ENCODE measurements around the gene TMEM62. TPM values are rescaled to one million over a fixed set of nuclear protein-coding genes. Genes with fewer than 3 reads are reported as not detected.
A peak's percentile ranks its signal among the peaks of the same experiment; 100 is the strongest.

Gene TMEM62
- total RNA-seq, 2 donors from 2014 or later = 11.3 TPM

DNA sequence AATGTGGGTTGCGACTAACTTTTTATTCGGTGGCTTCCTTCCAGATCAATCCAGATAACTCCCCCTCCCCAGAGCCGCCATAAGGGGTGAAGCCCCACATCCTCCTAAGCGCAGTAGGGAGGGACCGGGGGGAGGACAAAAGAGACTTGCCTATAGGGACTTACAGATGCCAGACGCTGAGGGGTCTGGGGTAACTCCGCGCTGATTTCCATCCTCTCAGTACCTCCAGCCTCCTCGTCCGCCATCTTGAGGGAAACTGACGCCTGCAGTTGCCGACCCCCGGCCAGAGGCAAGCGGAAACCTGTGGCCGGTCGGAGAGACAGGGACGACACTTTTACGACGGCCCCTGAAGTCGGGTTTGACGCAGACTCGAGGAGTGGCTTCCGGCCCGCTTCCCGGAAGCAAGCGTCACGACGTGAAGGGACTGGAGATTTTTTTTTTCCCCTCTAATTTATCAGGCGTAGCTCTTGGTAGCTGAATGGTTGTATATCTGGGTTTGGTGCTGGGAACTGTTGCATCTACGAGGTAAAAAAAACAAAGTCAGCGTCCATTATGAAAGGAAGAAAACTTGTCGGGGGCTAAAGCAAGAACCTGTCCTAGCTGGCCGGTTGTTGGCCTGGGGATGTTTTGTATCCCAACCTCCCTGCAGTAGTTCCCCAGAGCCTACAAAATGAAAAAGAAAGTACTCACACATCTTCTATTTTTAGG is 27.5 kb upstream of the TMEM62 start, which contains the start of gene UBR1:
Gene UBR1, minus strand, starts transcription at position 261 of the 708 bp plus-strand sequence. Its CDS starts 16 bp downstream, at position 245.
- Histone ChIP-seq H3K4me3 (peak within 1 kb of the TSS; percentile 75 to 83), H3K27me3 (no peaks in the 10 kb centered on the region), H3K9me3 (no peaks in the 10 kb centered on the region), H3K4me1 (peaks cover 0 to 22% of the 10 kb centered on the region in 2 donors), H3K27ac (peak within 1 kb of the TSS; percentile 88 to 93), H3K36me3 (peaks cover 1% of the 10 kb centered on the region)
- TF ChIP-seq, protein P1, sequence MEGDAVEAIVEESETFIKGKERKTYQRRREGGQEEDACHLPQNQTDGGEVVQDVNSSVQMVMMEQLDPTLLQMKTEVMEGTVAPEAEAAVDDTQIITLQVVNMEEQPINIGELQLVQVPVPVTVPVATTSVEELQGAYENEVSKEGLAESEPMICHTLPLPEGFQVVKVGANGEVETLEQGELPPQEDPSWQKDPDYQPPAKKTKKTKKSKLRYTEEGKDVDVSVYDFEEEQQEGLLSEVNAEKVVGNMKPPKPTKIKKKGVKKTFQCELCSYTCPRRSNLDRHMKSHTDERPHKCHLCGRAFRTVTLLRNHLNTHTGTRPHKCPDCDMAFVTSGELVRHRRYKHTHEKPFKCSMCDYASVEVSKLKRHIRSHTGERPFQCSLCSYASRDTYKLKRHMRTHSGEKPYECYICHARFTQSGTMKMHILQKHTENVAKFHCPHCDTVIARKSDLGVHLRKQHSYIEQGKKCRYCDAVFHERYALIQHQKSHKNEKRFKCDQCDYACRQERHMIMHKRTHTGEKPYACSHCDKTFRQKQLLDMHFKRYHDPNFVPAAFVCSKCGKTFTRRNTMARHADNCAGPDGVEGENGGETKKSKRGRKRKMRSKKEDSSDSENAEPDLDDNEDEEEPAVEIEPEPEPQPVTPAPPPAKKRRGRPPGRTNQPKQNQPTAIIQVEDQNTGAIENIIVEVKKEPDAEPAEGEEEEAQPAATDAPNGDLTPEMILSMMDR (IDR thresholded peaks at IDR 0.05) = no peak
- peak; percentile 93 for DNase-seq (ENCODE audit: low spot score)

- Histone ChIP-seq H3K4me3 (peak overlapping the region; percentile 75 to 83), H3K27ac (peak overlapping the region; percentile 88 to 93), H3K36me3 (no peaks in the 10 kb centered on the region), H3K4me1 (peaks cover 0 to 22% of the 10 kb centered on the region in 2 donors), H3K9me3 (no peaks in the 10 kb centered on the region), H3K27me3 (no peaks in the 10 kb centered on the region)
- TF ChIP-seq, protein P1 (IDR thresholded peaks at IDR 0.05) = no peak
- DNase-seq (ENCODE audit: low spot score) = no peak
Observed at GRCh38 chr15:43106486-43106829, 26.9 kb upstream of the TMEM62 start.

DNA sequence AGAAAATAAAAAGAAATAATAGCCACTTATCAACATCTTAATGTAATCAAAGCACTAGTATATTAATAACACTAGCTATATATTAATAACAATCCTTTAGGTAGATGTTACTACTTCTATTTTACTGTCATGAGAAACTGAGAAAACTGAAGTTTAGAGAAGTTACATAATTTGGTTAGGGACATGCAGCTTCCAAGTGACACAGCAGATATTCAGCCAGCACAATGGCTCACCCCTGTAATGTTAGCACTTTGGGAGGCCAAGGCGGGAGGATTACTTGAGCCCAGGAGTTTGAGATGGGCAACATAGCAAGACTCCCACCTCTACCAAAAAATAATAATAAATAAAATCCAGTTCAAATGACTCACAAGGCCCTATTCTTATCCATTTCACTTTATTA is 25.6 kb upstream of the TMEM62 start:
- no peak overlapping the region for H3K27ac ChIP-seq
- H3K4me3 ChIP-seq = no peak overlapping the region
- no peaks in the 10 kb centered on the region for H3K9me3 ChIP-seq
- TF ChIP-seq, protein P1 (IDR thresholded peaks at IDR 0.05) = no peak
- H3K27me3 ChIP-seq = no peaks in the 10 kb centered on the region
- DNase-seq (ENCODE audit: low spot score) = no peak
- H3K36me3 ChIP-seq = no peaks in the 10 kb centered on the region
- H3K4me1 ChIP-seq = peaks cover 0 to 22% of the 10 kb centered on the region in 2 donors

- Histone ChIP-seq H3K27ac (no peak overlapping the region), H3K27me3 (no peaks in the 10 kb centered on the region), H3K36me3 (no peaks in the 10 kb centered on the region), H3K9me3 (no peaks in the 10 kb centered on the region), H3K4me3 (no peak overlapping the region), H3K4me1 (no peaks in the 10 kb centered on the region)
- no peak for DNase-seq (ENCODE audit: low spot score)
- TF ChIP-seq, protein P1 (IDR thresholded peaks at IDR 0.05) = no peak
Observed at GRCh38 chr15:43111354-43111753, 22.0 kb upstream of the TMEM62 start.

- Histone ChIP-seq H3K27me3 (no peaks in the 10 kb centered on the region), H3K9me3 (no peaks in the 10 kb centered on the region), H3K36me3 (no peaks in the 10 kb centered on the region), H3K4me3 (no peak overlapping the region), H3K4me1 (peaks cover 0 to 8% of the 10 kb centered on the region in 2 donors), H3K27ac (no peak overlapping the region)
- no peak for DNase-seq (ENCODE audit: low spot score)
- TF ChIP-seq, protein P1 (IDR thresholded peaks at IDR 0.05) = no peak
Observed at GRCh38 chr15:43118286-43118685, 15.1 kb upstream of the TMEM62 start.

DNA sequence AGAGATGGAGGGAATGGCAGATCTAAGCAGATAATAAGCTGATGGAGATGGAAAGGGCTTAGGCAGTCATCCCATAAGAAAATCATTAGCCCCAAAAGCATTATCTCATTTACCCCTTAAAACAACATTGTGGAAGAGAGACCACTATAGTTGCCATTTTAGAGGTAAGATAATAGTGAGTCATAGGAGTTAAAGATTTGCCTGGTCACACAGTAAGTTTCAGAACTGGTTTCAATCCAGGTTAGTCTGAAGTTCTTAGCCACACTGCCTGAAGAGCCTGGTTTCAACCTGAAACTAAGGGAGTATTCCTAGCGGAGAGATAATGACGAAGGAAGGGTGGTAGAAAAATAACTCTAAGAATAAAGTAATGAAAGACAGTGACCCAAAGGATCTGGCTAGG is 14.6 kb upstream of the TMEM62 start:
- no peak for DNase-seq (ENCODE audit: low spot score)
- Histone ChIP-seq H3K27me3 (no peaks in the 10 kb centered on the region), H3K4me3 (no peak overlapping the region), H3K27ac (no peak overlapping the region), H3K9me3 (no peaks in the 10 kb centered on the region), H3K4me1 (peaks cover 0 to 8% of the 10 kb centered on the region in 2 donors), H3K36me3 (no peaks in the 10 kb centered on the region)
- TF ChIP-seq, protein P1 (IDR thresholded peaks at IDR 0.05) = no peak

Data from right atrium auricular region (tissue), 2 donors.